GM19397 (cell line): Measurements from ENCODE around the gene XPNPEP2.
A peak's percentile ranks its signal among the peaks of the same experiment; 100 is the strongest.

Experiments
- ATAC-seq: cut with Tn5 transposase; IDR thresholded peaks from one replicate; pipeline ENCODE4 v1.9.1; 2021; ENCODE audit warnings: mild to moderate bottlenecking, moderate library complexity; ENCODE audit not compliant: unreplicated experiment

Gene XPNPEP2

DNA sequence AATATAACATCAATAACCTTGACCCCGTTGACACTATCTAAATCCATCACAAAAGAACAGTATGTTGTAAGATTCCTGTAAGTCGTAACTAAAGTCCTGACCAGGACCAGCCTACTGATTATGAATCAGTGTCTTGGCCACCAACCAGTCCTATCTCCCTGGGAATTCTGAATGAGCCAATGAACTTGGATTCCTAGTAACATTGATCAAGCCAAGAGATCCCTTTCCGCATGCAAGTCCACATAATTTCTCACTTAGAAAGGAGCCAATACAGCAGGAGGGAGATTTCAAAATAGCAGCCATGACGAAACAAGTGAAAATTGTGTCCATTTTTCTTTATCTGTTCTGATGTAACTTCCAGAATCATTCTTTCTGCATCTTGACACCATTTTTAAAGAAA, 9.5 kb downstream of the XPNPEP2 start:
- no peak for ATAC-seq

DNA sequence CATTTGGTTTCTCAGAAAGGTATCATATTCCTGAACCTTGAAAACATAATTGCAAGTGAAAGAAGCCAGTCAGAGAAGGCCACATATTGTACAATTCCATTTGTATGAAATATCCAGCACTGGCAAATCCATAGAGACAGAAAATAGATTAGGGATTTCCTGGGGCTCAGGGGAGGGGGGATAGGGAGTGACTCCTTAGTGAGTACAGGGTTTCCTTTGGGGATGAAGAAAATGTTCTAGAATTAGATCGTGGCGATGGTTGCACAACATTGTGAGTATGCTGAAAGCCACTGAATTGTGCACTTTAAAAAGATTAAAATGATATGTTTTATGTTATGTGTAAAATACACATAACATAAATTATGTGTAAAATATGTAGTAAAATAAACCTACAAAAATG, 10.3 kb downstream of the XPNPEP2 start:
- ATAC-seq = no peak

DNA sequence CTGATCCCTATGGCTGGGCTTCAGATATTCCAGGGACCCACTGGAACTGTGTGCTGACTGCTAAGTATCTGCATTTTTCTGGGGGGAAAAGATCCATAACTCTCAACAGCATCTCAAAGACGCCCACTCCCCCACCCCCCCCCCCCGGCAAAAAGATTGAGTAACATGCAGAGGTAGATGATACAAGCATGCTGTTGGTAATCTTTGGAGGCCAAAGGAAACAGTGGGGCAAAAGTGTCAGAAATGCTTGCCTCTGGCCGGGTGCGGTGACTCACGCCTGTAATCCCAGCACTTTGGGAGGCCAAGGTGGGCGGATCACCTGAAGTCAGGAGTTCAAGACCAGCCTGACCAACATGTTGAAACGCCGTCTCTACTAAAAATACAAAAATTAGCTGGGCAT, 12.2 kb downstream of the XPNPEP2 start:
- no peak for ATAC-seq

DNA sequence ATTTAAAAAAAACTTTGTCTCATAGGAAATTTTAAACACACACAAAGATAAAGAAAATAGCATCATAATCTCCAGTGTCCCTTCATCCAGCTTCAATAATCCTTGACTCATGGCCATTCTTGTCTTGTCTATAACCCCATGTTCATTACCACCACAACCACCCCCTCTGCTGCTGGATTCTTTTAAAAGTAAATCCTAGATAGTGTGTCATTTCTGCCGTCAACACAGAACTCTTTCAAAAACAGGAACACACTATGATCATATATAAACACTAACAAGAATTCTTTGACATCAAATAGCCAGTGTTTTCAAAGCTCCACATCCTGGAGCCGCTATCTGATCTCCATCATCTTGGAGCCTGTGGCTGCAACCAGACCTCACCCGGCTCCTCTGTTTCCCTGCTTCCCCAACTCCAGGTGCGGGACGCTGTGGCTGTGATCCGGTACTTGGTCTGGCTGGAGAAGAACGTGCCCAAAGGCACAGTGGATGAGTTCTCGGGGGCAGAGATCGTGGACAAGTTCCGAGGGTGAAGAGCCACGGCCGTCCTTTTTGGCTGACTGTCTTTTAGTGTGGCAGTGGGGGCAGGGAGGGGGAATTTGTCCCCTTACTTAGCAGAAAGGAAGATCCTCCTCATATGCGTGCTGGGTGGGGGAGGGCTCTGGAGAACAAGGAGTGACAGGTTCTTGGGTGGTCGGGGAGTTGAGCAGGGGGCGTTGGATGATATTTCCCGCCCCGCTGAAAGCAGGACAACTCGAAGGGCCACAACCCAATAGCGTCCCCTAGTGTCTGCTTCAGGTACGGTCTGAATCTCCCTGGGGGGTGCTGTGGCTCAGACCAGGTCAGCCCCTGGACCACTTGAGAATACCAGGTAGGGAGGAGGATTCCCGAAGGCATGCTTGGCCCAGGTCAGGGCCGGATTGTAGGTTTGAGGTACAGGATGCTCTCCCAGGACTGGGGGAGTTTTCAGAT, 15.6 kb downstream of the XPNPEP2 start:
- ATAC-seq = no peak

DNA sequence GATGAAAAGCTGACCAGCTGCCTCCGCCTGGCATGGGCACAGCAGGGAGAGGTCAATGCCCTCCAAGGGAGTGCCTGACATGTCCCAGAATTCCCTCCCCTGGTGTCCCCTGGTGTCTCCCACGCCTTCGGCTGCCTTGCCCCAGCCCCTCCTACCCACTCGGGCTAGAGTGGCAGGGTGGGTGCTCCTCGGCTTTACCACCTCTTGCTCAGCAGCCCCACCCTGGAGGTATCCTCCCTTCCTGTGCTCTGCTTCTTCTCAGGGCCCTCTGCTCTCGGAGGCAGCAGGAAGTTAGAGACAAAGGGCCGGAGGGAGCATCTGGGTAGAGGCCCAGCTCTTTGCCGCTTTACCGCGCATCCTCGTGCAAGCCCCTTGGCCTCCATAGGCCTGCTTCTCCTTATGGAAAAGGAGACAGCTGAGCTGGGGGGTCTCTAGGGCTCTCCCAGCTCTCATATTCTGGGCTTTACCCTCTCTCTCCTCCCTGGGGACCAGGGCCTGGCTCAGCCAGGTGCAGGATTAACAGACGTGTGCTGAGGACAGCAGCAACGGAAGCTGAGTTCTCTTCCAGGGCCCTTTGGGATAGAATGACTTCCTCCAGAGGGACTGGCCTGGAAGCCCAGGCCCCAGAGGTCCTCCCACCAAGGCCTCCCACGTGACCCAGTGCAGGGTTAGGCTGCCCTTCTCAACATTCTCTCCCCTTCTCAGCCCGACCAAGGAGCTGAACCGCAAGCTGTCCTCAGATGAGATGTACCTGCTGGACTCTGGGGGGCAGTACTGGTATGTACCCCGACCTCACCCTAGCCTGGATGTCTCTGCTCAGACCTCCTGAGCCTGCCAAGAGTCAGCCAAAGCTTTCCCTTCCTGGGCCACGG, 17.2 kb downstream of the XPNPEP2 start:
- ATAC-seq = no peak

DNA sequence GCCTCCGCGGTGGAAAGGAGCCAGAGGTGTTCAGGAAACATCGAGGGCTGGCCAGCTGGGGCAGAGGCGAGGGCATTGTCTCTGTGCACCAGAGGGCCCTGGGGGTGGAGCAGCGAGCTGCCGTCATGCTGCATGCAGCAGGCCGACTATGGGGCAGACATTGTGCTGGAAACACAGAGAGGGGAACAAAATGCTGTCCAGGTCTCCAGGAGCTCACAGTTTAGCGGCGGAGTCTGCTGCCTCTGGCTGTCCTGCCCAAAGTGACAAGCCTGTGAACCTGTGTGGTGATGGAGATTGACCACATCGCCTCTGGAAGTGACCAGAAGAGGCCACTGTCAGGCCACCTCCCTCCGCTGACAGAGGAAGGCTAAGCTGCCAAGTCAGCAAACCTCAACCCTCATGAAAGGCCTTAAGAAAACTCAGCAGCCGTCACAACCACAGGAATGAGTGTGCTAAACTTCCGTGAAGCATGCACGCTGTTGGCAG, 20.8 kb downstream of the XPNPEP2 start:
- ATAC-seq = no peak

DNA sequence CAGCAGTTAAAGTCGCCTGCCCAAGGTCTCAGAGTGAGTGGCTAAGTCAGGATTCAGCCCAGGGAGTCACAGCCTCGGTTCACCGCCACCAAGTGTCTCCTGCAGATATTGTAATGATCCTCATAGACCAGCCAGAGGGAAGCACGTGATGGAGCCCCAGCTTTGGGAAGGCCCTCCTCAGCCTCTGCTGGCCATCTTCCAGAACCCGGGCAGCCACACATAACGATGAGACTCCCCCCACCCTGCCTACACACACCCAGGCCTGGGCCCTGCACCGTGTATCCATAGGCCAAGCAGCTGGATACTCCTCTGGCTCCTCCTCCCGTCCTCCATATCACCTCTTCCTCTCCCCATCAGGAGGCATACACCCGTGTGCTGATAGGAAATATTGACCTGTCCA, 21.4 kb downstream of the XPNPEP2 start:
- no peak for ATAC-seq

DNA sequence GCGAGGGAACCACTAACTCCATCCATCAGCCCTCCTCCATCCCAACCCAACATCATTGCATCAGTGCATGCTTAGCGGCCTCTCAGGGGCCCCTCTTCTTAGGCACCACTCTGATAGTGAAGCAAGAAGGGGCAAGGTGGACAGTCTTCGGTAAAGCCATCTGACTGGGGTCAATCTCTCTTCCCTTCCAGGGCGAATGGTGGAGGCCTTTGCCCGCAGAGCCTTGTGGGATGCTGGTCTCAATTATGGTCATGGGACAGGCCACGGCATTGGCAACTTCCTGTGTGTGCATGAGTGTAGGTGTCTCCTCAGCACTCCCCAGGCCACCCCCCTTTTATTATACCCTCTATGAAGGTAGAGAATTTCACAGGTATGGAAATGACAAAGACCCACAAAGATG, 22.2 kb downstream of the XPNPEP2 start:
- no peak for ATAC-seq

DNA sequence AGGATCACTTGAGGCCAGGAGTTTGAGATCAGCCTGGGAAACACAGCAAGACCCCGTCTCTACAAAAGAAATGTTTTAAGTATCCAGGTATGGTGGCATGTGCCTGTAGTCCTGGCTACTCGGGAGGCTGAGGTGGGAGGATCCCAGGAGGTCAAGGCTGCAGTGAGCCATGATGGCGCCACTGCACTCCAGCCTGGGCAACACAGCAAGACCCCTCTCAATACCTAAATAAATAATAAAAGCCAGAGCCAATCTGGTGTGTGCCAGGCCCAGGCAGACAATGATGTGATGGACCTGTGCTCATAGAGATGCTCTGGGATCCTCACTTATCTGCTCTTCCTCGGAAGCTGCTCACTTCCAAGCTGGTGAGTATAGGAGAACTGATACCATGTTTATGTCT, 22.8 kb downstream of the XPNPEP2 start:
- no peak for ATAC-seq

DNA sequence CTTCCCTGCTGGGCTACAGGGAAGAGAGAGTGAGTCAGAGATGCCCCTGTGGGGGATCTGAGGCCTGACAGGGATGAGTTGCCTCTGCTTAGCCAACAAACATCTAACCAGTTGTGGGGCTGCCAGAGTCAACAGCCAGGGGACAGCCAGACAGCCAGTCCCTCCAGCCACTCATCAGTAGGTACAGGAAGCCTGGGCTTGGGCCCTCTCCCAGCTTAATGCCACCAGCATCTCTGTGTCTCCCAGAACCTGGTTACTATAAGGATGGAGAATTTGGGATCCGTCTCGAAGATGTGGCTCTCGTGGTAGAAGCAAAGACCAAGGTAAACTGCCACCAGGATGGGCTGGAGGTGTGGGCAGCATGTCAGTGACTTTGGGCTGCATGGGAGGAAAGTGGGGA, 23.7 kb downstream of the XPNPEP2 start:
- ATAC-seq = no peak

DNA sequence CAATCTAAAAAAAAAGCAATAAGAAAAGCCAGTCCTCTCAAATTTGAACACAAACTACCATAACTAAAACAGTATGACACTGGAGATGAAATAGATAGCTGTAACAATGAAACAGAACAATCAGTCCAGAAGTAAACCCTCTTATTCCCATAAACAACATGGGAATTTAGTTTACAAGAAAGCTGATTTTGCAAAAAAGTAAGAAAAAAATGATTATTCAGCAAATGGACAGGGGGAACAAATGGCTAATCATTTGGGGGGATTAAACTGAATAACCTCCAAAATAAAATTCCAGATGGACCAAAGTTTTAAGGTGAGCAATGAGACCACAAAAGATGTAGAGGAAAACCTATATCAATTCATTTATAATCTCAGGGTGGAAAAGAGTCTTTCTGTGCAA, 24.9 kb downstream of the XPNPEP2 start:
- no peak for ATAC-seq

DNA sequence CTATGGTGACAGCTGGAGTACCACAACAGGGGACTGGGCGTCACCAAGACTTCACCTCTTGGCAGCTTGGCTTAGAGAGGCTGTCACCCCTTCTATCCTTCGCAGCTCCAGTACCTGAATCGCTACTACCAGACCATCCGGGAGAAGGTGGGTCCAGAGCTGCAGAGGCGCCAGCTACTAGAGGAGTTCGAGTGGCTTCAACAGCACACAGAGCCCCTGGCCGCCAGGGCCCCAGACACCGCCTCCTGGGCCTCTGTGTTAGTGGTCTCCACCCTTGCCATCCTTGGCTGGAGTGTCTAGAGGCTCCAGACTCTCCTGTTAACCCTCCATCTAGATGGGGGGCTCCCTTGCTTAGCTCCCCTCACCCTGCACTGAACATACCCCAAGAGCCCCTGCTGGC, 29.4 kb downstream of the XPNPEP2 start:
- ATAC-seq = no peak

DNA sequence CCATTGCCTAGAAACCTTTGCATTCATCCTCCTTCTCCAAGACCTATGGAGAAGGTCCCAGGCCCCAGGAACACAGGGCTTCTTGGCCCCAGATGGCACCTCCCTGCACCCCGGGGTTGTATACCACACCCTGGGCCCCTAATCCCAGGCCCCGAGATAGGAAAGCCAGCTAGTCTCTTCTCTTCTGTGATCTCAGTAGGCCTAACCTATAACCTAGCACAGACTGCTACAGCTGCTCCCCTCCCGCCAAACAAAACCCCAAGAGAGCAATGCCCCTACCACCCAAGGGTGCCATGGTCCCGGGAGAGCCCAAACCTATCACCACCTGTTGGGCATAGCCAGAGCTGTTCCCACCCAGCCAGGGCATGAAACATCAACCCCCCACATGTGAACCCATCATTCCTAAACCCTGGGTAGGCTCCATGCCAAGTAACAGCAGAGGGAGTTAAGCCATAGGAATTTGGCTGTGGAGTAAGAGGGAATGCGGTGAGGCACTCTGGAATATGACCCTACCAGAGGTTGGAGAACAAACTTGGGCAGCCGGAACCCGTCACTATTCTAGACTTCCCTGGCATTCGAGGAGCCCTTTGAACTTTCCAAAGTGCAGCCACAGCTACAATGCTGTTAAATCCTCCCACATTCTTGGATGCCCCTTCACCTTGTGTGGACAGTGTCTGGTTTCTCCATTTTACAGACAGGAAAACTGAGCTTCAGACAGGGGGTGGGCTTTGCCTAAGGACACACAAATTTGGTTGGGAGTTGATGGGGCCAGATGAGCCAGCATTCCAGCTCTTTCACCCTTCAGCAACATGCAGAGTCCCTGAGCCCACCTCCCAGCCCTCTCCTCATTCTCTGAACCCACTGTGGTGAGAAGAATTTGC, 30.0 kb downstream of the XPNPEP2 start:
- ATAC-seq = no peak

DNA sequence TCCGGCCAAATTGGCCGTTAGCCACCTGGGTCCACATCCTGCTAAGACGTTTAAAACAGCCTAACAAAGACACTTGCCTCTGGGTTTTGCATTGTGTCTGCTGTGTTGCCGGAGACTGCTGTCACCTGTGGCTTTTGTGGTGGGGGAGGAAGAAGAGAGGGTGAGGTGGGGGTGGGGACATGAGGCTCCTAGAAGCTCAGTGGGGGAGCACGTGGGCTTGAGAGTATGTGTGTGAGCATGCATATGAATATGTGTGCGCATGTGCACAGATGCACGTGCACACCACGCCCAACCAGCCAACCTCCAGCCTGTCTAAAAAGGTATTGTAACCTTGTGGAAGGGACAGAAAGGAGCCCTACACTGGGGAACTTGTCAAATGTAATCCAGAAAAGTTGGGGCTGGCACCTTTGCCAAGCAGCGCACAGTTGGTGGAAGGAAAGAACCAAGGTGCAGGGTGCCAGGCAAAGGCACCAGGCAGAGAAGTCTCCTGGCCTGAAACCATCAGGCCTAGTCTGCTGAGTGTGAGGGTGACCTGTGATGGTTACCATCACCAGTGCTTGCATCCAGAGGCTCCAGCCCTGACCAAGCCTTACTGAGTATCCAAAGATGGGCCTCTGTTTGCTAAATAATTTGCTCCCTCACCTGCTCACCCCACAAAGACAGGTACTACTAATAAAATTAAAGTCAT, 30.8 kb downstream of the XPNPEP2 start:
- peak; percentile 50 for ATAC-seq

DNA sequence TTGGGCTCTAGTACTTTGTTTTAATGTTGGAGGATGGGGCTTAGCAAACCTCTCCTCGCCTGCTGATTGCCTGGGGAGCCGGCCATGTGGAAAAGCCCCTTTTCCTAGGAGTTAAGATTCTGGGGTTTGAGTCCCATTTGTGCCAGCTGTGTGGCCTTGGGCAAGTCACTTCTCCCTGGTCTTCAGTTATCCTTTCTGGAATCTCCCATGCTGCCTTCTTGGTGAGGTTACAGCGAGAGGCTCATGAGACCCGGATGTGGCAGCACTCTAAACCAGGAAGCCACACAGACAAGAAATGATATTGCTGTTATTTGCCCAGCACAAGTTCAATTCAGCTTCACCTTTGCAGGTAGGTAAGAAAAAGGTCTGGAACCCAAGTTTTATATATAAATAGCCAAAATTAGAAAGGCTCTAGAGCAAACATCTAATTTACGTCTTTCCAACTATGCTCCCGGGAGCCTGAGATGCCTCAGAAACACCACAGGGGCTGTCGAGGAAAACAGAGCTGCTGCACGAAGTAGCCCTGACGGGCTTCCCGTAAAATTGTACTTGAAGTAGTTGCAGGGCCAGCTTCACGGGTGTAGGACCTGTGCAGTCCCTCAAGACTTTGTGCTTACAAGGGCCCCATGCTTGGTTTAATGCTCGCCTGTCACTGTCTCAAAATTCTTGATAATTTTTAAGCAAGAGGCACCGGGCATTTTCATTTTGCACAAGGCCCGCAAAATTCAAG, 32.7 kb downstream of the XPNPEP2 start:
- ATAC-seq = no peak

DNA sequence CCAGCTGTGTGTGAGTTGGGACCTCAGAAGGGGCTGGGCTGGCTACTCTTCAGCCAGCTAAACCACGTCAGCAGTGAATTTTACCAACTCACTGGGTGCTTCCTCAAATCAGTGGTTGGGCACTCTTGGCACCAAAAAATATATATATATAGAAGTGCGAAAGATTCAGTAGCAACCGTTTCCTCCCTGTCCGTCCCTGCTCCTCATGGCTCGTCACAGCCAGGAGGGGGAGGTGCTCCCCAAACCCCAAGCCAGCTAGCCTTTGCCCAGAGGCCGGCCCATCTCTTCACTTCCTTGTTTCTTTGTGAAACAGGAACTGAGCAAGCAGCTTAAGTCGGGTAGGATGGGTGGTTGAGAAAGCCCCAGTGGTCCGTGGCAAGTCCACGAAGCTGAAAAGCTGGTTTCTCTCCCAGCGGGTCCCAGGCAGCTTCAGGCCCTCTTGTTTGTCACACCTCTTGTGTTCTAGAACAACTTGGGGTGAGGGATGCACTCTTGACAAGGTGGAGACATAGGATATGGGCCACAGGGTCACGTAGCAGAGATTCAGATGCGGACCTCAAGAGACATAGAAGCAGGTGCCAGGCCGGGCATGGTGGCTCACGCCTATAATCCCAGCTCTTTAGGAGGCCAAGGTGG, 34.1 kb downstream of the XPNPEP2 start:
- peak; percentile 65 for ATAC-seq

DNA sequence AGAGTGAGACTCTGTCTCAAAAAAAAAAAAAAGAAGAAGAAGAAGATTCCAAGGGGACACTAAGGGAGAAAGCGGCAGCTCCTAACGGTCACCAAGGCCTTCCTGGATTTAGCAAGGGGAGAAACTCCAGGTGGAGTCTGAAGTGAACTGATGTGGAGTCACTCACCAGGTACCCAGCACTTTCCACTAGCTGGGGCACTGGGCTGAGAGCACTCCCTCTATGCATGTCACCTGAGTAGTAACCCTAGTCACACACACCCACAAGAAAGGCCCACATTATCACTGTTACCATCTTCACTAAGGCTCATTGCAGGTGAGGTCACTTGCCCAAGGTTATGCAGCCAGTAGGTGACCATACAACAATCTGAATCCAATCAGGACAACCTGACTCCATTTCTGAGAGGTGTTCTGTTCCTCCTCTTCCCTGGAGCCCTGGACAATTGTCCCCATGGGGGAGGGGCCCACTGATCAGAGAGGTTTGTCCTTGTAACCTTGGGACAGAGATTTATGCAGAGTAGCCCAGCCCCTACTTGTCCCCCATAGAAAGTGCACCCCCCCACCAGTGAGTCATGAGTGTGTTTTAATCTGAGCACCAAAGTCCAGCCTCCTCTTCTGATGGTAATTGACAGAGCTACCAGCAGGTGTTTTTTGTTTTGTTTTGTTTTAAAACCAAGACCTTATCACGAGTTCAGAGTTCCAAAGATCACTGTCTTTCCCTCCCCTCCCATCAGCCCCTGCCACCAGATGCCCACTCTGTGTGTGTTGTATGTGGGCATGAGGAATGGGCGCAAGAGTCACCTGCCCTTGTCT, 35.1 kb downstream of the XPNPEP2 start:
- no peak for ATAC-seq
